Renal pelvis (tissue), 4 donors: ENCODE data around the gene KIAA1958. TPM values are rescaled to one million over a fixed set of nuclear protein-coding genes. Genes with fewer than 3 reads are reported as not detected.

Experiments used
- DNase-seq: peaks from one replicate; pipeline ENCODE4 v3.0.0-alpha.2; 2013
- polyA plus RNA-seq, 3 donors: library from polyadenylated mRNA; unstranded; fragments of 120-200 nt; gene quantifications; one replicate each; pipeline ENCODE4 v1.2.1, GENCODE V29; 2013; ENCODE audit not compliant: insufficient read length in 3 of 3

Gene KIAA1958
- polyA plus RNA-seq, 3 donors, result 13.2 to 18.9 (median 17.3) TPM

- peak; percentile 98 for DNase-seq
These were observed 231.2 kb downstream of the KIAA1958 start, which contains the start of gene INIP for GRCh38 chr9:112717661-112718331. Gene INIP, minus strand, starts transcription at chr9:112718117. Its CDS starts 1,632 bp downstream, at chr9:112716485.

Other genes starting within 250 kb of the KIAA1958 start
- 10 to 100 TPM; 76.2 to 95.1 (median 87.5) TPM for gene PTBP3, start 153.2 kb upstream of the KIAA1958 start, polyA plus RNA-seq
- 100 to 1,000 TPM in 2 of 3 donors, 10 to 100 TPM in 1; 96.8 to 115 (median 107) TPM for gene HSDL2, start 106.7 kb upstream of the KIAA1958 start, polyA plus RNA-seq
- gene INIP, start 231.3 kb downstream of the KIAA1958 start, polyA plus RNA-seq, result 10 to 100 TPM; 28.1 to 31.0 (median 29.2) TPM